ENCODE results near the gene ABCC2.
A peak's percentile ranks its signal among the peaks of the same experiment; 100 is the strongest.
"Not testable (repeated sequence)": the region's sequence is repeated elsewhere in the genome, so short reads cannot be mapped to it uniquely, and the experiment has no call there.

The ABCC2 gene

GRCh38 chr10:99809931-99810615 is 27.6 kb downstream of the ABCC2 start:
- Mint-ChIP-seq H3K4me3 (no peak overlapping the region), H3K4me1 (ENCODE audit: low read depth) (no peaks in the 10 kb centered on the region)

GRCh38 chr10:99812177-99812576 is 29.7 kb downstream of the ABCC2 start:
- Mint-ChIP-seq H3K27ac (no peak overlapping the region), H3K4me1 (ENCODE audit: low read depth) (no peaks in the 10 kb centered on the region), H3K27me3 (ENCODE audit: low read depth) (no peaks in the 10 kb centered on the region), H3K9me3 (peaks cover 5% of the 10 kb centered on the region), H3K36me3 (ENCODE audit: low read depth) (no peaks in the 10 kb centered on the region), H3K4me3 (no peak overlapping the region)

More at GRCh38 chr10:99809931-99810615, 27.6 kb downstream of the ABCC2 start:
- no peak overlapping the region for H3K27ac Mint-ChIP-seq
- H3K36me3 Mint-ChIP-seq (ENCODE audit: low read depth): no peaks in the 10 kb centered on the region
- H3K27me3 Mint-ChIP-seq (ENCODE audit: low read depth): no peaks in the 10 kb centered on the region
- peaks cover 2% of the 10 kb centered on the region for H3K9me3 Mint-ChIP-seq

DNA sequence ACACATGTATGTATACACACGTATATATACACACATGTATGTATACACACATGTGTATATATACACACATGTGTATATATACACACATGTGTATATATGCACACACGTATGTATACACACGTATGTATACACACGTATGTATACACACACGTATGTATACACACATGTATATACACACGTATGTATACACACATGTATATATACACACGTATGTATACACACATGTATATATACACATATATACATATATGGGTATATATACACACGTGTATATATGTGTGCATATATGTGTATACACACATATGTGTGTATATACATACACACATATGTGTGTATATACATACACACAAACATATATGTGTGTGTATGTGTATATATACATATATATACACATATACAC is 31.7 kb downstream of the ABCC2 start:
- H3K4me3 Mint-ChIP-seq: no peak overlapping the region
- H3K9me3 Mint-ChIP-seq: peaks cover 5% of the 10 kb centered on the region
- H3K27me3 Mint-ChIP-seq (ENCODE audit: low read depth): no peaks in the 10 kb centered on the region
- no peaks in the 10 kb centered on the region for H3K4me1 Mint-ChIP-seq (ENCODE audit: low read depth)
- H3K36me3 Mint-ChIP-seq (ENCODE audit: low read depth): no peaks in the 10 kb centered on the region
- no peak overlapping the region for H3K27ac Mint-ChIP-seq

DNA sequence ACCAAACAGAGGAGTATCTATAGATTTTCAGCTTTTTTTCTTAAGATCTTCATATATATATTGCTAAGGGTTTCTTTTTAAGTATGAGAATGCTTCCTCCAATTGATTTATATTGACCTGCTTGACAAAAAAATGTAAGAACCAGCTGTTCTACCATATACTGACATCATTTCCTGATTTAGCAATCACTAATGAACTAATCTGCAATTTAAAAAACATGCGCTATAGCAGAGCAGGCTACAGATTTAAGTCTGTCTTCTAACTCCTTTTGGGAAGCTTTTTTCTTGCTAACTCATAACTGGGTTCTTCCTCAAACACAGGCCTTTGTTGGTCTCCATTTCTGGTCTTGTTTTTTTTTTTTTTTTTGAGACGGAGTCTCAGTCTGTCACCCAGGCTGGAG is 33.2 kb downstream of the ABCC2 start:
- H3K27me3 Mint-ChIP-seq (ENCODE audit: low read depth): no peaks in the 10 kb centered on the region
- H3K9me3 Mint-ChIP-seq: peaks cover 5% of the 10 kb centered on the region

DNA sequence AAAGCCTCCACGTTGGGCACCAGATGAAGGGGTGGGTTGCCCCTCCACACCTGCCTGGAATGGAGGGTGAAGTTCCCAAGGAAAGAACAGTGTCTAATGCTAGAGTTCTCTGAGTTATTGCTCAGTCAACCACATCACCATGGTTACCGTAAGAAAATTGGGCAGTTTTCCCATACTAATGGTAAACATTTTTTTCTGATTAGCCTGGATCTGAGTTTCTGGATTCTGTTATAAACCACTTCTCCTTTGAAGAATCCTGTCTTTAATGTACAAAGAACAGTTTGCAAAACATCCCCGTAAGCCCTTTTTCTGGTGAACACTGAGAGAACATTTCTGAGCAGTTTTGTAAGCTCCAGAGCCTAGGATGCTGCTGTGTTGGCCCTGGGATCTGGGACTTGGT is 45.5 kb downstream of the ABCC2 start:
- no peaks in the 10 kb centered on the region for H3K27me3 Mint-ChIP-seq (ENCODE audit: low read depth)
- H3K4me3 Mint-ChIP-seq: no peak overlapping the region
- peaks cover 6% of the 10 kb centered on the region for H3K4me1 Mint-ChIP-seq (ENCODE audit: low read depth)
- no peaks in the 10 kb centered on the region for H3K36me3 Mint-ChIP-seq (ENCODE audit: low read depth)
- peaks cover 9% of the 10 kb centered on the region for H3K9me3 Mint-ChIP-seq
- no peak overlapping the region for H3K27ac Mint-ChIP-seq

More for the DNA sequence above, 33.2 kb downstream of the ABCC2 start:
- H3K4me1 Mint-ChIP-seq (ENCODE audit: low read depth): no peaks in the 10 kb centered on the region
- H3K4me3 Mint-ChIP-seq: no peak overlapping the region
- no peaks in the 10 kb centered on the region for H3K36me3 Mint-ChIP-seq (ENCODE audit: low read depth)
- H3K27ac Mint-ChIP-seq: no peak overlapping the region

DNA sequence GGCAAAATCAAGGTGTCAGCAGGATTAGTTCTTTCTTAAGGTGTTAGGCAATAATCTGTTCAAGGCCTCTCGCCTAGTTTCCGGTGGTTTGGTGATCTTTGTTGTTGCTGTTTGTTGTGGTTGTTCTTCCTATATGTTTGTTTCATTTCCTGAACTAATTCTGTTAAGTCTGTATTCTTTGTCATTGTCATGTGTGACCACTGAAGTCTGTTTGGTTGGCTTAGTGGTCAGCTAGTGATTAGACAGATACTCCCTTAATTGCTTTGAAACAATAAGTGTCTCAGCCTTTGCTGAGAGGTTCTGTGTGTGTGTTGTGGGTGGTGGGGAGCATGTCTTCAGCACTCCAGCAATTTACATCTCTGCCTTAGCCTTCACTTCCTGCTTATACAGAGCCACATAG is 46.0 kb downstream of the ABCC2 start:
- Mint-ChIP-seq H3K27ac (no peak overlapping the region), H3K27me3 (ENCODE audit: low read depth) (no peaks in the 10 kb centered on the region)

GRCh38 chr10:99832439-99832838 is 50.0 kb downstream of the ABCC2 start:
- Mint-ChIP-seq H3K9me3 (peaks cover 9% of the 10 kb centered on the region), H3K36me3 (ENCODE audit: low read depth) (no peaks in the 10 kb centered on the region), H3K27ac (no peak overlapping the region), H3K27me3 (ENCODE audit: low read depth) (no peaks in the 10 kb centered on the region), H3K4me3 (no peak overlapping the region), H3K4me1 (ENCODE audit: low read depth) (peaks cover 6% of the 10 kb centered on the region)

More for the DNA sequence above, 46.0 kb downstream of the ABCC2 start:
- no peaks in the 10 kb centered on the region for H3K36me3 Mint-ChIP-seq (ENCODE audit: low read depth)
- no peak overlapping the region for H3K4me3 Mint-ChIP-seq
- H3K9me3 Mint-ChIP-seq: peaks cover 9% of the 10 kb centered on the region
- H3K4me1 Mint-ChIP-seq (ENCODE audit: low read depth): peaks cover 6% of the 10 kb centered on the region

DNA sequence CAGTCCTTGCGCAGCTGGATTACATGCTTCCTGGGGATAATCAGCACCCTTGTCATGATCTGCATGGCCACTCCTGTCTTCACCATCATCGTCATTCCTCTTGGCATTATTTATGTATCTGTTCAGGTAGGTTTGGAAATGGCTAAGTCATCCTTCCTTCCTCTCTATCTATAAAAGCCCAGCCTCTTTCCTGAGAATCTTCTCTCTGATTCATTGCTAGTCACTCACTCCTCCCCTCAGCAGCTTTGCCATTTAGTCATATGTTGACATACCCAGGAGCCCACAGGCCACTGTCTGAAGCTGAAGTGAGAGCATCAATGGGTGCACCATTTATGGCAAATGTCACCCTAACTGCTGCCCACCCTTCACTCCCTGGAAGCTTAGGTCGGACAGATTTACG is 52.0 kb downstream of the ABCC2 start:
- Mint-ChIP-seq H3K27ac (no peak overlapping the region), H3K4me1 (ENCODE audit: low read depth) (no peaks in the 10 kb centered on the region), H3K27me3 (ENCODE audit: low read depth) (no peaks in the 10 kb centered on the region), H3K36me3 (ENCODE audit: low read depth) (no peaks in the 10 kb centered on the region), H3K9me3 (no peaks in the 10 kb centered on the region), H3K4me3 (no peak overlapping the region)

DNA sequence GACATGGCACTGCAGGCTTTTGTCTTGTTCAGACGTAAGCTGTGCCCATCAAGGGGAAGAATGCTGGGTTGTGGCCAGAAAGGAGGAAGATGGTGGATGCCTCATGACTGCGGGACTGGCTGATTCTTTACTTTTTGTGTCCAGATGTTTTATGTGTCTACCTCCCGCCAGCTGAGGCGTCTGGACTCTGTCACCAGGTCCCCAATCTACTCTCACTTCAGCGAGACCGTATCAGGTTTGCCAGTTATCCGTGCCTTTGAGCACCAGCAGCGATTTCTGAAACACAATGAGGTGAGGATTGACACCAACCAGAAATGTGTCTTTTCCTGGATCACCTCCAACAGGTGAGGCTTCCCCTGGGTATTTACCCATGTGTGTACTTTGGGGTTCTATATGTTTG is 53.5 kb downstream of the ABCC2 start:
- Mint-ChIP-seq H3K9me3 (no peaks in the 10 kb centered on the region), H3K4me3 (no peak overlapping the region), H3K27me3 (ENCODE audit: low read depth) (no peaks in the 10 kb centered on the region), H3K36me3 (ENCODE audit: low read depth) (no peaks in the 10 kb centered on the region), H3K4me1 (ENCODE audit: low read depth) (no peaks in the 10 kb centered on the region), H3K27ac (no peak overlapping the region)

DNA sequence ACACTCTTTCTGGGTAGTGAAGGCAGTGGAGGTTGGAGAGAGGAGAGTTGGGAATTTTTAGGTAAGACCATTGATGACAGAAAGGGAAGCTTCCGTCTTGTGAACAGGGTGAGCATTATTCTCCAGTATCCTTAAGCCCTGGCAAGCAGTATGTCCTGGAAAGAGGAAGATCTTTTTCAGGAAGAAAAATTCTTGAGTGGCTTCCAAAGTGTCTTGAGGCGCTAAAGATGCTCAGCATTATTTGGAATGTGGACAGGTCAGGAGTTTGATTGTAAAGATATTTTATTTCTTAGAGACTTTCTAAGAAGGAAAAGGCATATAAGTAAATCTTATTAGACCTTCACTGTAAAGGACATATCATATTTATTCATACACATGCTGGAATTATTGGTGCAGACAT is 54.3 kb downstream of the ABCC2 start:
- H3K4me1 Mint-ChIP-seq (ENCODE audit: low read depth): no peaks in the 10 kb centered on the region
- no peaks in the 10 kb centered on the region for H3K27me3 Mint-ChIP-seq (ENCODE audit: low read depth)
- no peak overlapping the region for H3K4me3 Mint-ChIP-seq

GRCh38 chr10:99840859-99841258 is 58.4 kb downstream of the ABCC2 start:
- H3K27me3 Mint-ChIP-seq (ENCODE audit: low read depth); H3K4me3 Mint-ChIP-seq; H3K9me3 Mint-ChIP-seq; H3K4me1 Mint-ChIP-seq (ENCODE audit: low read depth); H3K27ac Mint-ChIP-seq; H3K36me3 Mint-ChIP-seq (ENCODE audit: low read depth): not testable (repeated sequence)

More for the DNA sequence above, 54.3 kb downstream of the ABCC2 start:
- H3K9me3 Mint-ChIP-seq: no peaks in the 10 kb centered on the region
- H3K36me3 Mint-ChIP-seq (ENCODE audit: low read depth): no peaks in the 10 kb centered on the region
- H3K27ac Mint-ChIP-seq: no peak overlapping the region

- no peaks in the 10 kb centered on the region for H3K9me3 Mint-ChIP-seq
- no peaks in the 10 kb centered on the region for H3K36me3 Mint-ChIP-seq (ENCODE audit: low read depth)
- no peak overlapping the region for H3K27ac Mint-ChIP-seq
- no peak overlapping the region for H3K4me3 Mint-ChIP-seq
- peaks cover 4% of the 10 kb centered on the region for H3K4me1 Mint-ChIP-seq (ENCODE audit: low read depth)
- H3K27me3 Mint-ChIP-seq (ENCODE audit: low read depth): no peaks in the 10 kb centered on the region
Measured at GRCh38 chr10:99841746-99842145, 59.3 kb downstream of the ABCC2 start.

DNA sequence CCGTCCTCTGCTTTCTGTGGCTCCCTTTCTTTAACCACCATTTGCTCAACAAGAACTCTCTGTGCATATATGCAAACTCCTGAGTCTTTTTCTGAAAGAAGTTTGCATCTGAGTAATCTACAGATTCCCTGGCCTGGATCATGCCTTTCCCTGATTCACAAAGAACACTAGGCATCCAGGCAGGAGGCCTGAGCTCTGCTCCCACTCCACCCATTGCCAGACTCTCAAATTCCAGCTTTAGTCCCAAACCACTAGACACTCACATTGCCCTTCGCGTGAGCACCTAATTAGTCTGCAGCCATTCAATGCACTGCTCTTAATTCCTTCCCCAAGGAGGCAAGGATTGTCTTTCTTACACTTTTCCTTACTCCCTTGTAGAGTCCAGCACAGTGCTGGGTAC is 60.9 kb downstream of the ABCC2 start:
- peaks cover 4% of the 10 kb centered on the region for H3K4me1 Mint-ChIP-seq (ENCODE audit: low read depth)
- no peak overlapping the region for H3K4me3 Mint-ChIP-seq
- H3K27me3 Mint-ChIP-seq (ENCODE audit: low read depth): no peaks in the 10 kb centered on the region
- no peaks in the 10 kb centered on the region for H3K36me3 Mint-ChIP-seq (ENCODE audit: low read depth)
- no peak overlapping the region for H3K27ac Mint-ChIP-seq
- H3K9me3 Mint-ChIP-seq: no peaks in the 10 kb centered on the region

- H3K27ac Mint-ChIP-seq: no peak overlapping the region
- H3K4me3 Mint-ChIP-seq: no peak overlapping the region
- no peaks in the 10 kb centered on the region for H3K27me3 Mint-ChIP-seq (ENCODE audit: low read depth)
- H3K9me3 Mint-ChIP-seq: no peaks in the 10 kb centered on the region
- peaks cover 4% of the 10 kb centered on the region for H3K4me1 Mint-ChIP-seq (ENCODE audit: low read depth)
- H3K36me3 Mint-ChIP-seq (ENCODE audit: low read depth): no peaks in the 10 kb centered on the region
Measured at GRCh38 chr10:99844433-99844955, 62.1 kb downstream of the ABCC2 start.

DNA sequence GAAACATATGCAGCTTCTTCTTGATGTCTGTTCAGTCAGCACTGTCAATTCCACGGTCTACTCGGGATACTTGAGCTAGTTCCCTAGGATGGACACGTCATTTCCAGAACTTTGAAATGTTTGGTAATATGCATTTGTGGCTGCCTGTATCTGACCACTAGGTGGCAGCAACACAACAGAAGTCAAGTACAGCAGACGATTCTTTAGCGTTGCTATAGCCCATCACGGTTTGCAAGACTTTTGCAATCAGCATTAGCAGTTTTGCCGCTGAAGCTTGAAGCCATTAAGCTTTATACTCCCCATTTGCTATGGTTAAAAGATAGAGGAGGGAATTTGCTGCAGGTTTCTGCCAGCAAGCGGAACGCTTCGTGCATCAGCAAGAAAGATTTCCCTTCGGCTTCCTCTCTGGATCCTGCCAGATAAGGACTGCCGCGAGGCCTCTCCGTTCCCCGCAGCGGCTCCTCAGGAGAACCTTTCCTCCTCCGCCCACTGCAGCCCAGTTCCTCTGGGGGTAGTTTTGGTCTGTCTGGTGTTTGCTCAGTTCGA is 63.5 kb downstream of the ABCC2 start:
- H3K27me3 Mint-ChIP-seq (ENCODE audit: low read depth): no peaks in the 10 kb centered on the region
- H3K4me1 Mint-ChIP-seq (ENCODE audit: low read depth): peaks cover 4% of the 10 kb centered on the region
- no peak overlapping the region for H3K27ac Mint-ChIP-seq
- no peaks in the 10 kb centered on the region for H3K36me3 Mint-ChIP-seq (ENCODE audit: low read depth)
- peak overlapping the region; percentile 7 for H3K4me3 Mint-ChIP-seq
- no peaks in the 10 kb centered on the region for H3K9me3 Mint-ChIP-seq
